GM12878 (cell line): Measurements from ENCODE around the gene MEGF6. TPM values are rescaled to one million over a fixed set of nuclear protein-coding genes. Genes with fewer than 3 reads are reported as not detected.

Experiments used
- ATAC-seq: fragments of 200-7000 bp; cut with Tn5 transposase; 3 replicates; pipeline ENCODE4 v1.9.1; 2020; ENCODE audit warnings: mild to moderate bottlenecking, moderate library complexity
- BruUV-seq: library from RNA; stranded (reverse); fragments of 400-500 nt; replicated peaks from 2 replicates; lab custom pipeline; 2021; lab: Mats Ljungman, UMichigan
- CTCF ChIA-PET: fragments of 300-600 bp; sonication (Branson Sonifier 250); formaldehyde crosslinking; extraction: SDS; loops from one replicate; lab custom pipeline; 2021; ENCODE audit warnings: inconsistent platforms; lab: Yijun Ruan, JAX
- POLR2A ChIA-PET: fragments of 350-600 bp; formaldehyde crosslinking; extraction: SDS; loops from one replicate; lab custom pipeline; 2021; ENCODE audit warnings: inconsistent platforms; lab: Charles Lee
- RAD21 ChIA-PET: fragments of 300-600 bp; sonication (Branson Sonifier 250); formaldehyde crosslinking; loops from one replicate; lab custom pipeline; 2023; ENCODE audit warnings: antibody characterized with exemption; ENCODE audit not compliant: unreplicated experiment; lab: Charles Lee
- SMC1A ChIA-PET: fragments of 300-600 bp; sonication (Branson Sonifier 250); formaldehyde crosslinking; loops from one replicate; lab custom pipeline; 2023; ENCODE audit not compliant: unreplicated experiment, uncharacterized antibody; lab: Charles Lee
- DNase-seq: peaks from one replicate; pipeline ENCODE4 v3.0.0-alpha.2; 2011; ENCODE audit warnings: low read depth, low spot score
- FAIRE-seq: peaks from 3 replicates; lab custom pipeline; 2011; peaks lifted over from hg19 to GRCh38; lab: Jason Lieb, UNC
- H2AFZ ChIP-seq: 2 replicates; pipeline ENCODE4 v1.6.0; 2011; ENCODE audit warnings: low read depth, low read length, control low read depth; ENCODE audit not compliant: control insufficient read depth
- H3K27ac ChIP-seq: 2 replicates; pipeline ENCODE4 v1.5.1; 2011; ENCODE audit warnings: control low read depth; ENCODE audit not compliant: control insufficient read depth, insufficient read depth
- H3K27me3 ChIP-seq, 2 experiments: replicated peaks in 1 of 2; 2 replicates each; pipeline versions ENCODE4 v1.6.0 to v1.6.1; 2011; ENCODE audit warnings: low read length in 1 of 2; ENCODE audit not compliant: control insufficient read depth in 2 of 2, insufficient read depth in 2 of 2
- H3K36me3 ChIP-seq, 2 experiments: 2 replicates each; pipeline ENCODE4 v1.5.1; 2011; ENCODE audit warnings: low read length in 1 of 2; ENCODE audit not compliant: control insufficient read depth in 2 of 2, insufficient read depth in 2 of 2
- H3K4me1 ChIP-seq: 2 replicates; pipeline ENCODE4 v1.6.1; 2011; ENCODE audit warnings: mild to moderate bottlenecking, low read length, moderate library complexity, mixed read lengths; ENCODE audit not compliant: control insufficient read depth, insufficient read depth
- H3K4me2 ChIP-seq: 2 replicates; pipeline ENCODE4 v1.6.0; 2011; ENCODE audit warnings: control low read depth; ENCODE audit not compliant: control insufficient read depth, insufficient read depth
- H3K4me3 ChIP-seq: fragments of 200-600 bp; sonication (generic); 2 replicates; pipeline ENCODE4 v1.5.1; 2016
- H3K79me2 ChIP-seq: 2 replicates; pipeline ENCODE4 v1.6.0; 2011; ENCODE audit warnings: low read length; ENCODE audit not compliant: control insufficient read depth, insufficient read depth
- H3K9ac ChIP-seq: 2 replicates; pipeline ENCODE4 v1.8.0; 2011; ENCODE audit warnings: low read length, control low read depth, mixed read lengths; ENCODE audit not compliant: control insufficient read depth, insufficient read depth
- H3K9me3 ChIP-seq: replicated peaks from 3 replicates; pipeline ENCODE4 v1.5.1; 2011; ENCODE audit warnings: mild to moderate bottlenecking, low read length; ENCODE audit not compliant: control insufficient read depth, insufficient read depth
- H4K20me1 ChIP-seq: 2 replicates; pipeline ENCODE4 v1.6.0; 2011; ENCODE audit not compliant: control insufficient read depth, insufficient read depth
- BCLAF1 ChIP-seq: fragments of 450-650 bp; IDR thresholded peaks from 2 replicates; pipeline ENCODE4 v1.6.1; 2017; ENCODE audit warnings: antibody characterized with exemption, mild to moderate bottlenecking, moderate library complexity
- BHLHE40 ChIP-seq, 2 experiments: fragments of 450-650 bp in 1 of 2; IDR thresholded peaks; 2 replicates each; pipeline ENCODE4 v1.6.1; 2011 to 2017; ENCODE audit warnings: low read depth in 2 of 2, borderline replicate concordance in 1 of 2, improper control_type of control experiment in 1 of 2, low read length in 1 of 2, mild to moderate bottlenecking in 1 of 2
- CHD2 ChIP-seq: IDR thresholded peaks from 2 replicates; pipeline ENCODE4 v1.6.1; 2011; ENCODE audit warnings: low read depth, low read length, improper control_type of control experiment, borderline replicate concordance
- SMAD5 ChIP-seq: IDR thresholded peaks from 2 replicates; pipeline ENCODE4 v1.6.1; 2016; ENCODE audit warnings: antibody characterized with exemption, low read depth
- WGBS: methylation state at CpG from one replicate; pipeline ENCODE4 v1.1.6; 2016; ENCODE audit warnings: low lambda C conversion rate; ENCODE audit not compliant: insufficient replicate concordance, insufficient coverage; ENCODE audit errors: missing lambda C conversion rate; 5-methylcytosine and 5-hydroxymethylcytosine counted together
- in situ Hi-C: fragments of 300-500 bp; cut with MboI; formaldehyde crosslinking; loops from 9 replicates; pipeline ENCODE4 v1.14.3; 2018; ENCODE audit warnings: mixed read lengths
- intact Hi-C: fragments of 100-400 bp; cut with micrococcal nuclease; formaldehyde crosslinking; loops from one replicate; pipeline ENCODE4 v1.14.2; 2022; ENCODE audit not compliant: unreplicated experiment
- polyA plus RNA-seq, 11 experiments: library from polyadenylated mRNA; depleted of rRNA in 4 of 11; unstranded in 6 of 11; stranded (reverse) in 5 of 11; fragments of >200 nt; fragmentation: Nextera tagmentation in 4 of 11; fragmentation: Illumina TruSeq in 1 of 11; extraction: Ambion mirVana in 4 of 11; extraction: Trizol in 1 of 11; gene quantifications; 1 replicate in 1 of 11; 2 replicates in 10 of 11; pipeline versions ENCODE4 v1.2.1 to v1.2.3, GENCODE V29; 2011 to 2016; ENCODE audit warnings: inconsistent platforms in 2 of 11, missing spikeins in 2 of 11, low read depth in 1 of 11
- total RNA-seq, 4 experiments: library from RNA; depleted of rRNA in 3 of 4; stranded (reverse); fragments of >200 nt in 3 of 4; fragmentation: Illumina TruSeq in 1 of 4; extraction: Trizol in 1 of 4; gene quantifications; 2 replicates each; pipeline versions ENCODE4 v1.2.1 to v1.2.3, GENCODE V29; 2013 to 2021

Gene MEGF6
- total and polyA plus RNA-seq, 10 of the 15 experiments (the other 5 are each of a cell fraction or from before 2014, with no cell fraction given): 0.03 to 0.41 TPM; not detected in 8

GRCh38 chr1:3463891-3464648, 147.2 kb downstream of the MEGF6 start:
- no peak for DNase-seq
- ChIA-PET POLR2A (no interaction called here), SMC1A (no interaction called here), RAD21 (interaction anchor here (0.6 kb wide), 1 partner anchor 8 kb away, joined by 3 read pairs; no protein-coding TSS in a partner anchor), CTCF (no interaction called here)
- 29% methylated on average over 21 of the region's 21 CpGs for WGBS
- Histone ChIP-seq H3K27me3 (no peaks in the 10 kb centered on the region; a peak in 1 of 4 replicates), H3K27ac (no peak overlapping the region), H3K79me2 (no peaks in the 10 kb centered on the region), H3K4me2 (no peak overlapping the region), H3K36me3 (no peaks in the 10 kb centered on the region), H2AFZ (no peak overlapping the region), H4K20me1 (no peaks in the 10 kb centered on the region), H3K4me3 (no peak overlapping the region), H3K4me1 (no peaks in the 10 kb centered on the region), H3K9ac (no peak overlapping the region), H3K9me3 (no peaks in the 10 kb centered on the region)
- TF ChIP-seq CHD2 (no peak), BCLAF1 (no peak), BHLHE40 (IDR thresholded peaks at IDR 0.05; ENCODE audit: borderline replicate concordance in 1 of 2, low read depth in 2 of 2, low read length in 1 of 2) (no peak), SMAD5 (no peak)
- intact Hi-C loops: no loop called here
- ATAC-seq: no peak
- in situ Hi-C loops: no loop called here
- no peak for FAIRE-seq
- BruUV-seq: no TSS peak
